Fibroblast of lung (primary cell): Measurements from ENCODE around the gene RHEBL1. TPM values are rescaled to one million over a fixed set of nuclear protein-coding genes. Genes with fewer than 3 reads are reported as not detected.
A peak's percentile ranks its signal among the peaks of the same experiment; 100 is the strongest.

ENCODE experiments used
- DNase-seq, 2 donors: peaks; one replicate each; pipeline versions ENCODE4 v3.0.0 to v3.0.0-alpha.2; 2010; ENCODE audit warnings: low read depth in 2 of 2
- H2AFZ ChIP-seq: 2 replicates; pipeline ENCODE4 v1.5.1; 2012; ENCODE audit warnings: low read length, control low read depth, inconsistent platforms
- H3K27ac ChIP-seq: 2 replicates; pipeline ENCODE4 v1.5.1; 2011; ENCODE audit warnings: low read length, control low read depth; ENCODE audit not compliant: insufficient read depth
- H3K27me3 ChIP-seq: 2 replicates; pipeline ENCODE4 v1.5.1; 2011; ENCODE audit warnings: mild to moderate bottlenecking, low read length; ENCODE audit not compliant: control insufficient read depth, insufficient read depth
- H3K36me3 ChIP-seq: 2 replicates; pipeline ENCODE4 v1.5.1; 2011; ENCODE audit warnings: low read length; ENCODE audit not compliant: control insufficient read depth, insufficient read depth
- H3K4me1 ChIP-seq: 2 replicates; pipeline ENCODE4 v1.5.1; 2011; ENCODE audit warnings: low read length; ENCODE audit not compliant: control insufficient read depth, insufficient read depth; ENCODE audit errors: extremely low read depth
- H3K4me2 ChIP-seq: 2 replicates; pipeline ENCODE4 v1.5.1; 2011; ENCODE audit warnings: low read length, control low read depth; ENCODE audit not compliant: insufficient read depth; ENCODE audit errors: extremely low read depth
- H3K4me3 ChIP-seq, 4 experiments: fragments of 200-600 bp in 1 of 4; sonication (generic) in 1 of 4; replicated peaks in 1 of 4; 2 replicates each; pipeline ENCODE4 v1.5.1; 2011 to 2016; ENCODE audit warnings: low read length in 4 of 4, low read depth in 3 of 4, mild to moderate bottlenecking in 3 of 4, control low read depth in 2 of 4, inconsistent platforms in 1 of 4, mixed read lengths in 1 of 4; ENCODE audit not compliant: insufficient read depth in 1 of 4; ENCODE audit errors: control extremely low read depth in 1 of 4
- H3K79me2 ChIP-seq: 2 replicates; pipeline ENCODE4 v1.5.1; 2012; ENCODE audit warnings: mild to moderate bottlenecking, low read length, inconsistent platforms; ENCODE audit not compliant: control insufficient read depth, insufficient read depth
- H3K9ac ChIP-seq: 2 replicates; pipeline ENCODE4 v1.5.1; 2011; ENCODE audit warnings: mild to moderate bottlenecking, low read length, control low read depth; ENCODE audit not compliant: insufficient read depth
- H3K9me3 ChIP-seq: 2 replicates; pipeline ENCODE4 v1.5.1; 2012; ENCODE audit warnings: low read depth, low read length; ENCODE audit not compliant: control insufficient read depth, insufficient read depth
- H4K20me1 ChIP-seq: 2 replicates; pipeline ENCODE4 v1.5.1; 2011; ENCODE audit warnings: low read length; ENCODE audit not compliant: control insufficient read depth, insufficient read depth; ENCODE audit errors: extremely low read depth
- CTCF ChIP-seq, 2 donors: IDR thresholded peaks in 1 of 2; conservative IDR thresholded peaks in 1 of 2; 1 replicate in 1 of 2; 2 replicates in 1 of 2; pipeline ENCODE4 v1.5.1; 2011 to 2012; ENCODE audit warnings: low read length in 2 of 2, control low read depth in 1 of 2, inconsistent platforms in 1 of 2, low read depth in 1 of 2, mild to moderate bottlenecking in 1 of 2
- EZH2 ChIP-seq: IDR thresholded peaks from 2 replicates; pipeline ENCODE4 v1.5.1; 2012; ENCODE audit warnings: low read length, control low read depth, mild to moderate bottlenecking; ENCODE audit errors: missing control alignments
- polyA plus RNA-seq, 2 donors: library from polyadenylated mRNA; depleted of rRNA in 1 of 2; stranded (reverse) in 1 of 2; unstranded in 1 of 2; fragments of >200 nt; gene quantifications; 2 replicates each; pipeline ENCODE4 v1.2.1, GENCODE V29; 2011 to 2012; ENCODE audit warnings: missing spikeins in 1 of 2
- total RNA-seq: library from RNA; depleted of rRNA; stranded (reverse); fragments of >200 nt; gene quantifications from 2 replicates; pipeline ENCODE4 v1.2.1, GENCODE V29; 2014

RHEBL1 gene
- total and polyA plus RNA-seq, 2 donors (not counting 1 experiment from before 2014, with no cell fraction given) = 0.33 to 0.41 TPM

- H3K9me3 ChIP-seq = no peaks in the 10 kb centered on the region
- peak in 1 of 2 donors; percentile 50 for DNase-seq
- no peak for TF ChIP-seq CTCF (conservative IDR thresholded peaks at IDR 0.05 in 1 of 2, IDR thresholded peaks at IDR 0.05 in 1 of 2; ENCODE audit: low read depth in 1 of 2, low read length in 2 of 2)
- no peak for TF ChIP-seq EZH2
- no peaks in the 10 kb centered on the region for H4K20me1 ChIP-seq
- H3K4me1 ChIP-seq = peaks cover 5% of the 10 kb centered on the region
- no peak overlapping the region for H3K27ac ChIP-seq
- no peak overlapping the region for H3K9ac ChIP-seq
- H3K36me3 ChIP-seq = peaks cover 11% of the 10 kb centered on the region
- peaks cover 18% of the 10 kb centered on the region for H3K79me2 ChIP-seq
- no peaks in the 10 kb centered on the region for H3K27me3 ChIP-seq
- H3K4me2 ChIP-seq = no peak overlapping the region
- no peak overlapping the region for H2AFZ ChIP-seq
- no peak overlapping the region for H3K4me3 ChIP-seq
These were observed 35.8 kb upstream of the RHEBL1 start for GRCh38 chr12:49105504-49106084.

- Histone ChIP-seq H3K9ac (no peak overlapping the region), H3K27me3 (no peaks in the 10 kb centered on the region), H2AFZ (no peak overlapping the region), H3K4me1 (peaks cover 5% of the 10 kb centered on the region), H3K9me3 (no peaks in the 10 kb centered on the region), H4K20me1 (no peaks in the 10 kb centered on the region), H3K36me3 (peaks cover 11% of the 10 kb centered on the region), H3K4me2 (no peak overlapping the region), H3K27ac (no peak overlapping the region), H3K4me3 (no peak overlapping the region), H3K79me2 (peaks cover 17% of the 10 kb centered on the region)
- no peak for DNase-seq
- TF ChIP-seq CTCF (conservative IDR thresholded peaks at IDR 0.05 in 1 of 2, IDR thresholded peaks at IDR 0.05 in 1 of 2; ENCODE audit: low read depth in 1 of 2, low read length in 2 of 2) = no peak
- TF ChIP-seq EZH2 = no peak
These were observed 35.0 kb upstream of the RHEBL1 start for GRCh38 chr12:49104822-49105221.

GRCh38 chr12:49100380-49100779, 30.6 kb upstream of the RHEBL1 start:
- Histone ChIP-seq H3K4me1 (no peaks in the 10 kb centered on the region), H3K27me3 (no peaks in the 10 kb centered on the region), H3K36me3 (peaks cover 12% of the 10 kb centered on the region), H3K27ac (no peak overlapping the region), H3K9me3 (no peaks in the 10 kb centered on the region), H3K9ac (no peak overlapping the region), H3K4me2 (no peak overlapping the region), H2AFZ (no peak overlapping the region), H4K20me1 (no peaks in the 10 kb centered on the region), H3K4me3 (no peak overlapping the region), H3K79me2 (no peaks in the 10 kb centered on the region)
- TF ChIP-seq CTCF (conservative IDR thresholded peaks at IDR 0.05 in 1 of 2, IDR thresholded peaks at IDR 0.05 in 1 of 2; ENCODE audit: low read depth in 1 of 2, low read length in 2 of 2) (no peak), EZH2 (no peak)
- no peak for DNase-seq
